Uterus (tissue), 4 donors: ENCODE measurements around the gene MPP7. TPM values are rescaled to one million over a fixed set of nuclear protein-coding genes. Genes with fewer than 3 reads are reported as not detected.
"Not testable (repeated sequence)": the region's sequence is repeated elsewhere in the genome, so short reads cannot be mapped to it uniquely, and the experiment has no call there.

Experiments used
- DNase-seq, 2 donors: peaks; one replicate each; pipeline ENCODE4 v3.0.0-alpha.2; 2019 to 2020
- H3K27ac ChIP-seq, 2 donors: fragments of 200-600 bp; sonication (generic); 1 replicate in 1 of 2; 2 replicates in 1 of 2; pipeline ENCODE4 v1.5.1; 2016 to 2018
- H3K27me3 ChIP-seq, 2 donors: fragments of 200-600 bp; sonication (generic); one replicate each; pipeline ENCODE4 v1.5.1; 2018 to 2019; ENCODE audit warnings: control low read depth in 1 of 2
- H3K36me3 ChIP-seq, 2 donors: fragments of 200-600 bp; sonication (generic); one replicate each; pipeline ENCODE4 v1.5.1; 2019; ENCODE audit warnings: control low read depth in 1 of 2
- H3K4me1 ChIP-seq, 2 donors: fragments of 200-600 bp; sonication (generic); one replicate each; pipeline ENCODE4 v1.5.1; 2018 to 2019; ENCODE audit warnings: control low read depth in 1 of 2
- H3K4me3 ChIP-seq, 2 donors: fragments of 200-600 bp; sonication (generic); 1 replicate in 1 of 2; 2 replicates in 1 of 2; pipeline ENCODE4 v1.5.1; 2018 to 2019; ENCODE audit warnings: mild to moderate bottlenecking in 1 of 2
- H3K9me3 ChIP-seq, 2 donors: fragments of 200-600 bp; sonication (generic); one replicate each; pipeline ENCODE4 v1.5.1; 2019; ENCODE audit warnings: control low read depth in 1 of 2
- CTCF ChIP-seq, 4 experiments: fragments of 200-600 bp in 2 of 4; fragments of 450-650 bp in 2 of 4; sonication (generic) in 2 of 4; IDR thresholded peaks; one replicate each; pipeline ENCODE4 v1.5.1; 2016 to 2019; ENCODE audit warnings: antibody characterized with exemption in 4 of 4, mild to moderate bottlenecking in 2 of 4, moderate library complexity in 1 of 4
- POLR2A ChIP-seq, 2 donors: fragments of 450-650 bp; IDR thresholded peaks; one replicate each; pipeline ENCODE4 v1.6.1; 2016; ENCODE audit warnings: antibody characterized with exemption in 2 of 2, mild to moderate bottlenecking in 1 of 2, moderate library complexity in 1 of 2
- intact Hi-C: fragments of 100-400 bp; cut with DNase I; formaldehyde crosslinking; loops from one replicate; pipeline ENCODE4 v1.15.1; 2023; ENCODE audit warnings: low total_unique reads
- total RNA-seq, 4 donors: library from RNA; depleted of rRNA in 3 of 4; stranded (reverse); fragments of >200 nt in 3 of 4; gene quantifications; one replicate each; pipeline versions ENCODE4 v1.1.0 to v1.2.4, GENCODE V29; 2014 to 2023
- donor health status: DM: yes; HTN: yes; CAD: no.

Gene MPP7
- total RNA-seq, 4 donors from 2014 or later, result 3.6 to 18.0 (median 13.1) TPM

GRCh38 chr10:28326516-28327490 lies 23.9 kb upstream of the MPP7 start:
- Histone ChIP-seq H3K36me3 (no peaks in the 10 kb centered on the region), H3K4me1 (peaks cover 0 to 10% of the 10 kb centered on the region in 2 donors), H3K4me3 (peak overlapping the region in 1 of 2 donors; percentile 9), H3K27me3 (no peaks in the 10 kb centered on the region), H3K9me3 (no peaks in the 10 kb centered on the region), H3K27ac (peak overlapping the region; percentile 72 to 79)
- intact Hi-C loops, result no loop called here
- peak; percentile 53 to 68 for DNase-seq
- TF ChIP-seq POLR2A (IDR thresholded peaks at IDR 0.05) (no peak), CTCF (IDR thresholded peaks at IDR 0.05) (no peak)

- no peak for TF ChIP-seq CTCF (IDR thresholded peaks at IDR 0.05)
- TF ChIP-seq POLR2A (IDR thresholded peaks at IDR 0.05), result no peak
- no peaks in the 10 kb centered on the region for H3K9me3 ChIP-seq
- no peaks in the 10 kb centered on the region for H3K36me3 ChIP-seq
- H3K4me1 ChIP-seq, result no peaks in the 10 kb centered on the region
- DNase-seq, result no peak
- H3K27me3 ChIP-seq, result no peaks in the 10 kb centered on the region
- intact Hi-C loops, result no loop called here
- no peak overlapping the region for H3K27ac ChIP-seq
- no peak overlapping the region for H3K4me3 ChIP-seq
Observed at GRCh38 chr10:28320799-28321198, 17.9 kb upstream of the MPP7 start.

GRCh38 chr10:28320090-28320489 lies 17.2 kb upstream of the MPP7 start:
- no peak overlapping the region for H3K27ac ChIP-seq

GRCh38 chr10:28319061-28319460 lies 16.2 kb upstream of the MPP7 start:
- H3K4me3 ChIP-seq, H3K27me3 ChIP-seq, intact Hi-C loops, DNase-seq, H3K4me1 ChIP-seq, H3K9me3 ChIP-seq, H3K36me3 ChIP-seq, H3K27ac ChIP-seq: not testable (repeated sequence)

More at GRCh38 chr10:28320090-28320489, 17.2 kb upstream of the MPP7 start:
- intact Hi-C loops, result no loop called here
- Histone ChIP-seq H3K36me3 (no peaks in the 10 kb centered on the region), H3K9me3 (no peaks in the 10 kb centered on the region), H3K27me3 (no peaks in the 10 kb centered on the region), H3K4me1 (no peaks in the 10 kb centered on the region), H3K4me3 (no peak overlapping the region)
- no peak for DNase-seq
- TF ChIP-seq CTCF (IDR thresholded peaks at IDR 0.05) (no peak), POLR2A (IDR thresholded peaks at IDR 0.05) (no peak)

GRCh38 chr10:28318626-28319025 lies 15.8 kb upstream of the MPP7 start:
- intact Hi-C loops, result no loop called here
- Histone ChIP-seq H3K4me1 (no peaks in the 10 kb centered on the region), H3K9me3 (no peaks in the 10 kb centered on the region), H3K4me3 (no peak overlapping the region), H3K27me3 (no peaks in the 10 kb centered on the region), H3K27ac (no peak overlapping the region), H3K36me3 (no peaks in the 10 kb centered on the region)
- no peak for TF ChIP-seq POLR2A (IDR thresholded peaks at IDR 0.05)
- DNase-seq, result no peak

- Histone ChIP-seq H3K27me3 (no peaks in the 10 kb centered on the region), H3K4me1 (no peaks in the 10 kb centered on the region), H3K27ac (no peak overlapping the region), H3K9me3 (no peaks in the 10 kb centered on the region), H3K4me3 (no peak overlapping the region), H3K36me3 (no peaks in the 10 kb centered on the region)
- TF ChIP-seq POLR2A (IDR thresholded peaks at IDR 0.05), result no peak
- TF ChIP-seq CTCF (IDR thresholded peaks at IDR 0.05), result no peak
- no peak for DNase-seq
- intact Hi-C loops, result no loop called here
Observed at GRCh38 chr10:28317760-28318159, 14.9 kb upstream of the MPP7 start.
